ENCODE results near the gene MAP2. TPM values are rescaled to one million over a fixed set of nuclear protein-coding genes. Genes with fewer than 3 reads are reported as not detected.
"Not testable (repeated sequence)": the region's sequence is repeated elsewhere in the genome, so short reads cannot be mapped to it uniquely, and the experiment has no call there.

The MAP2 gene
- total and polyA plus RNA-seq, 10 of the 15 experiments (the other 5 are each of a cell fraction or from before 2014, with no cell fraction given) = 0.01 TPM; not detected in 9

DNA sequence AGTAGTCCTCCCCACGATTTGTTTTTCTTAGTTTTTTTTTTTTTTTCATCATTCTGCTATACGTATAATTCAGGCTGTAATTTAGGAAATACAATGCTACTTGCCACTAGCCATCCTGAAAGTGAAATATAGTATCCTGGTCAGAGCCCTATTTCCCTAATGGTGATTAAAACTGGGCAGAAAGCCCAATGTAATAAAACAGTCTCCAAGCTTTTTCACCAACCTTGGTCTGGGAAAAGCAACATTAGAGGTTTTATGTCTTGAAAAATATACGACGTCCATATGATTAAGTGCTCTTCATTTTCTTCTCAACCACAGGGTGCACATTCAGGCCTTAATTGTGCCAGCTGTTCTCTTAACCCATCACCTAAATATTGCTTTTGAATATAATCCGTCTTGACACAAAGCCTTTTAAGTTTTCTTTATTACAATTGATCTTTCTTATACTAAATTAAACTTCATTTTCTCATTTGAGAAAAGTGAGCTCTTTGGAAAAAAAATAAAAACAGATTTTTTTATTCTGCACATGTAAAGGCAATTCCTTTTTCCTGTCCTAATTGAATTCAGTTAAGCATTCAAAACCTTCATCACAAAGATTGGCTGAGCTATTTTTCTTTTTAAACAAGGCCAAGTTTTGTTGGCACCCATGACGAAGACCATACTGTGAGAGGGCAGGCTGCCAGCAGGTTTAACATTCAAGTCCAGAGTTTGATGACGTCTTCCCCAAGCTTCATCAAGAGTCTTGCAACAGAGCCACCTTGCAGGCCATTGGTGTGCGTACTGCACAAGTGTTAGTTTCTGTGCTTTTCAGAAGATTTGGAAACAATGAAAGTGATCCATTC lies 52.7 kb downstream of the MAP2 start:
- ATAC-seq (no peak), FAIRE-seq (no peak), DNase-seq (ENCODE audit: low read depth, low spot score) (no peak)
- SMC1A ChIA-PET (ENCODE audit: uncharacterized antibody, unreplicated experiment) = no interaction called here
- Histone ChIP-seq H3K9ac (ENCODE audit: control insufficient read depth, insufficient read depth, low read length) (no peak overlapping the region), H2AFZ (ENCODE audit: control insufficient read depth, low read depth, low read length) (no peak overlapping the region), H3K4me1 (ENCODE audit: control insufficient read depth, insufficient read depth, low read length) (no peaks in the 10 kb centered on the region), H3K36me3 (ENCODE audit: control insufficient read depth in 2 of 2, insufficient read depth in 2 of 2, low read length in 1 of 2) (no peaks in the 10 kb centered on the region), H3K4me2 (ENCODE audit: control insufficient read depth, insufficient read depth) (no peak overlapping the region), H3K9me3 (replicated peaks; ENCODE audit: control insufficient read depth, insufficient read depth, low read length) (no peaks in the 10 kb centered on the region), H3K79me2 (ENCODE audit: control insufficient read depth, insufficient read depth, low read length) (no peaks in the 10 kb centered on the region), H3K27ac (ENCODE audit: control insufficient read depth, insufficient read depth) (no peak overlapping the region), H3K27me3 (replicated peaks in 1 of 2; ENCODE audit: control insufficient read depth in 2 of 2, insufficient read depth in 2 of 2, low read length in 1 of 2) (no peaks in the 10 kb centered on the region; a peak in 2 of 4 replicates), H4K20me1 (ENCODE audit: control insufficient read depth, insufficient read depth) (no peaks in the 10 kb centered on the region), H3K4me3 (no peak overlapping the region)
- CTCF ChIA-PET = no interaction called here
- WGBS (ENCODE audit: insufficient coverage, insufficient replicate concordance, low lambda C conversion rate, missing lambda C conversion rate) = 44% methylated on average over 7 of the region's 8 CpGs
- RAD21 ChIA-PET (ENCODE audit: unreplicated experiment) = no interaction called here
- intact Hi-C loops (cut with micrococcal nuclease; ENCODE audit: unreplicated experiment) (no loop called here), in situ Hi-C loops (cut with MboI) (no loop called here)
- BruUV-seq (replicated peaks) = no TSS peak
- TF ChIP-seq MEF2B (IDR thresholded peaks at IDR 0.05; ENCODE audit: partially characterized antibody, poor library complexity, severe bottlenecking) (no peak), ETV6 (conservative IDR thresholded peaks at IDR 0.05 in 1 of 2, IDR thresholded peaks at IDR 0.05 in 1 of 2; ENCODE audit: borderline replicate concordance in 1 of 2, low read depth in 1 of 2) (no peak), BMI1 (IDR thresholded peaks at IDR 0.05; ENCODE audit: borderline replicate concordance) (no peak), ASH2L (IDR thresholded peaks at IDR 0.05; ENCODE audit: borderline replicate concordance, low read depth) (no peak), RELB (IDR thresholded peaks at IDR 0.05; ENCODE audit: low read depth) (no peak), EGR1 (IDR thresholded peaks at IDR 0.05; ENCODE audit: borderline replicate concordance in 1 of 2, low read depth in 2 of 2, low read length in 2 of 2) (no peak), POLR2A (IDR thresholded peaks at IDR 0.05; ENCODE audit: low read depth, low read length) (no peak), SMAD5 (IDR thresholded peaks at IDR 0.05; ENCODE audit: low read depth) (no peak), RBBP5 (conservative IDR thresholded peaks at IDR 0.05) (no peak)
- POLR2A ChIA-PET = no interaction called here

GRCh38 chr2:209492296-209492695 lies 68.4 kb downstream of the MAP2 start:
- FAIRE-seq; H3K79me2 ChIP-seq (ENCODE audit: control insufficient read depth, insufficient read depth, low read length); H2AFZ ChIP-seq (ENCODE audit: control insufficient read depth, low read depth, low read length); ATAC-seq; H3K4me2 ChIP-seq (ENCODE audit: control insufficient read depth, insufficient read depth); SMC1A ChIA-PET (ENCODE audit: uncharacterized antibody, unreplicated experiment); in situ Hi-C loops (cut with MboI); H3K27ac ChIP-seq (ENCODE audit: control insufficient read depth, insufficient read depth); intact Hi-C loops (cut with micrococcal nuclease; ENCODE audit: unreplicated experiment); H3K4me3 ChIP-seq; RAD21 ChIA-PET (ENCODE audit: unreplicated experiment); H3K4me1 ChIP-seq (ENCODE audit: control insufficient read depth, insufficient read depth, low read length); BruUV-seq (replicated peaks); H3K36me3 ChIP-seq (ENCODE audit: control insufficient read depth in 2 of 2, insufficient read depth in 2 of 2, low read length in 1 of 2); DNase-seq (ENCODE audit: low read depth, low spot score); H4K20me1 ChIP-seq (ENCODE audit: control insufficient read depth, insufficient read depth); H3K9me3 ChIP-seq (replicated peaks; ENCODE audit: control insufficient read depth, insufficient read depth, low read length); CTCF ChIA-PET; H3K9ac ChIP-seq (ENCODE audit: control insufficient read depth, insufficient read depth, low read length); H3K27me3 ChIP-seq (replicated peaks in 1 of 2; ENCODE audit: control insufficient read depth in 2 of 2, insufficient read depth in 2 of 2, low read length in 1 of 2): not testable (repeated sequence)
- POLR2A ChIA-PET = interaction anchor here (0.6 kb wide), 1 partner anchor 457 kb away, joined by 3 read pairs; no protein-coding TSS in a partner anchor
- 5% methylated on average over 1 of the region's 1 CpG for WGBS (ENCODE audit: insufficient coverage, insufficient replicate concordance, low lambda C conversion rate, missing lambda C conversion rate)

Data from GM12878 (cell line).